GM12873 (cell line): Measurements from ENCODE around the gene SLC6A6.

ENCODE experiments used
- TF ChIP-seq, protein P1 (sequence below): IDR thresholded peaks from 2 replicates; pipeline ENCODE4 v1.5.1; 2012; ENCODE audit warnings: low read depth, mild to moderate bottlenecking, moderate library complexity, low read length, control low read depth; ENCODE audit not compliant: insufficient read depth; ENCODE audit errors: missing control alignments

Gene SLC6A6

GRCh38 chr3:14472471-14473351, 70.3 kb downstream of the SLC6A6 start:
- TF ChIP-seq, protein P1, sequence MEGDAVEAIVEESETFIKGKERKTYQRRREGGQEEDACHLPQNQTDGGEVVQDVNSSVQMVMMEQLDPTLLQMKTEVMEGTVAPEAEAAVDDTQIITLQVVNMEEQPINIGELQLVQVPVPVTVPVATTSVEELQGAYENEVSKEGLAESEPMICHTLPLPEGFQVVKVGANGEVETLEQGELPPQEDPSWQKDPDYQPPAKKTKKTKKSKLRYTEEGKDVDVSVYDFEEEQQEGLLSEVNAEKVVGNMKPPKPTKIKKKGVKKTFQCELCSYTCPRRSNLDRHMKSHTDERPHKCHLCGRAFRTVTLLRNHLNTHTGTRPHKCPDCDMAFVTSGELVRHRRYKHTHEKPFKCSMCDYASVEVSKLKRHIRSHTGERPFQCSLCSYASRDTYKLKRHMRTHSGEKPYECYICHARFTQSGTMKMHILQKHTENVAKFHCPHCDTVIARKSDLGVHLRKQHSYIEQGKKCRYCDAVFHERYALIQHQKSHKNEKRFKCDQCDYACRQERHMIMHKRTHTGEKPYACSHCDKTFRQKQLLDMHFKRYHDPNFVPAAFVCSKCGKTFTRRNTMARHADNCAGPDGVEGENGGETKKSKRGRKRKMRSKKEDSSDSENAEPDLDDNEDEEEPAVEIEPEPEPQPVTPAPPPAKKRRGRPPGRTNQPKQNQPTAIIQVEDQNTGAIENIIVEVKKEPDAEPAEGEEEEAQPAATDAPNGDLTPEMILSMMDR, result no peak

GRCh38 chr3:14473411-14473891, 71.0 kb downstream of the SLC6A6 start:
- TF ChIP-seq, protein P1, result no peak

DNA sequence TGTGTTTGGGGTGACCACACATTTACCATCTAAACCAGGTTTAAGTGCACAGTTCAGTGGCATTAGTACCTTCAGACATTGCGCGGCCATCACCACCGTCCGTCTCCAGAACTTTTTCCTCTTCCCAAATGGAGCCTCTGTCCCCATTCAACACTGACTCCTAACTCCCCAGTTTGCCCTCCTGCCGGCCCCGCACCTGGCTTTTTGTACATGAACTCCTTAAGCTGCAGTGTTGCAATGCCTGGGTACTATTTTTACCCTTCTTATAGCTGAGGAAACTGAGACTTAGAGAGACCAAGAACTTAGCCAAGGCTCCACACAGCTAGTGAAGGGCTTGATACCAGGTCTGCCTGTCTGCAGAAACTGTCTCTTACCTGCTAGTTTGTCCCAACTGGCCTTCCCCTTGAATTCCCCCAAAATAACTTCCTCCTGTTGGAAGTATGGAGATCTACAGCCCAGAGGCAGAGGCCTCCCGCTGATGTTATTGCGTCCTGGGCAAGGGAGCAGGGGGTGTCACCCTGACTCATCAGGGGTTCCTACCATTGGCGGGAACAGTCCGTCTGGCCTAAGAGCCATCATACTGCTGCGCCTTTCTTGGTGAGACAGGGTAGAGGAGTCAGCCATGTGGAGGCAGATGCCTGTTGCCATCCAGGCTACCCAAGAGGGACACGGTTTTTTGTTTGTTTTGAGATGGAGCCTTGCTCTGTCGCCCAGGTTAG, 72.1 kb downstream of the SLC6A6 start:
- TF ChIP-seq, protein P1, result no peak

DNA sequence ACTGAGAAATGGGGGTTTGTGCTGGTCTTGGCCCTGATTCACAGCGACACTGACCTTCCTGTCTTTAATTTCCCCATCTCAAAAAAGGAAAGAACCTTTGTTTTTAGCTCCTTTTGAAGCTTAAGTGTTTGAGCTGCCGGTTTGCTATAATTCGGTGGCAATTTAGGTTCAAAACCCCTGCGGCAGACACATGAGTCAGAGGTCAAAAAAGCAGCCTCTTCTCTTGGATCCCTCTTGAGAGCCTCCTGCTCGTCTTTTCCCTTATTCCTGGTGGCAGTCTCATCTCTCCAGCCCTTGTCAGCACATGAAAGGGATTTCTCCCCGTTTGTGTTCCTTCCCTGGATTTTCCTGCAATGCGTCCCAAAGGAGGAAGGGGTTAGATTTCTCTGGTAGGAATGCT, 73.2 kb downstream of the SLC6A6 start:
- TF ChIP-seq, protein P1, result no peak

DNA sequence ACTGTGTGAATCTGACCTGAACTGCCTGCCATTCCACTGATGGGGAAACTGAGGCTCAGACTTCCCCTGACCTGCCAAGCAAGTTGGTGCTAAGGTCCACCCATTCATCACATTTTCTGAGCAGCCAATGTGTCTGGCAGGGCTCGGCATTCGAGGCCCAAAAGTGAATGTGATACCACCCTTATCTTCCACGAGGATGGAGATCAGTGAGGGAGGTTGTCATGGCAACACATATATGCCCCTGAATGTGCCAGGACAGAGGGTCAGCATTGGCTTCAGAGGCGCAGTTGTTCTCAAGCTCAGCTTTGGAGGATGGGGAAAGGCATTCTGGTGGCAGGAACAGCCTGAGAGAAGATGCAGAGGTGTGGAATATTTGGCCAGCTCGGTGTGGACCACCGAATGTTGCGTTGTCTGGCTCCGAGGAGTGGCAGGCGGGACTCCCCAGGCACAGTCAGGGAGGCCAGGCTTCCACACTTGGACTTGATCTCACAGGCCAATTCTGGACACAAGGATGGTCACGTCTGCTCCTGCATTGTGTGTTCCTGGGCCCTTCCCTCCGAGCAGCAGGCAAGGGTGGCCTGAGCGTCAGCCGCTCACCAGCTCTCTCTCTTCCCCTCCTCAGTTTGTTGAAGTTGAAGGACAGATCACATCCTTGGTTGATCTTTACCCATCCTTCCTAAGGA, 74.3 kb downstream of the SLC6A6 start:
- TF ChIP-seq, protein P1, result no peak

DNA sequence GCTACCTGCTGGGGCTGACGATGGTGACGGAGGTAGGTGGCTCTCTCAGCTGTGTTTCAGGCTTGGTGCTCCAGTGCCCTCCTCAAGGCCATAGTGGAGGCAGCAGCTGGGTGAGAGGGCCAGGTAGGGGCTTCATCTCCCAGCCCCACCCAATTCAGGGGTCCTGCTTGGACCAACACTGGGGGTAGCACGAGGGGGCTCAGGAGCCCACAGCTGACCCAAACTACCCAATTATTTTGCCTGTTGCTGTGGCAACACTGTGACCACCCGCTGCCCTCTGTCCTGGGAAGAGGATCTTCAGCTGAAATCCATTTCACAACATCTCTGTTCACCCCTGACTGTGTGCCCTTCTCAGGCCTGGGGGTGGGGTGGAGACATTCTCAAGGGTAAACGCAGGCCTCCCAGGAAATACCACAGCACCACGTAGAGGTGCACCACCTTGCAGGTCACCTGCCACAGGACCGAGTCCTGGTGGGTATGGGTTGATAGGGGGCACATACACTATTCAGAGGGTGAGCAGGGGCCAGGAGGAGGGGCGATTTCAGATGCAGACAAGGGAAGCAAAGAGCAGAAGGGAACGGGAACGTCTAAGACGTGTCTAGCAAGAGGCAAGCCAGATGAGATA, 75.0 kb downstream of the SLC6A6 start:
- TF ChIP-seq, protein P1, result no peak

DNA sequence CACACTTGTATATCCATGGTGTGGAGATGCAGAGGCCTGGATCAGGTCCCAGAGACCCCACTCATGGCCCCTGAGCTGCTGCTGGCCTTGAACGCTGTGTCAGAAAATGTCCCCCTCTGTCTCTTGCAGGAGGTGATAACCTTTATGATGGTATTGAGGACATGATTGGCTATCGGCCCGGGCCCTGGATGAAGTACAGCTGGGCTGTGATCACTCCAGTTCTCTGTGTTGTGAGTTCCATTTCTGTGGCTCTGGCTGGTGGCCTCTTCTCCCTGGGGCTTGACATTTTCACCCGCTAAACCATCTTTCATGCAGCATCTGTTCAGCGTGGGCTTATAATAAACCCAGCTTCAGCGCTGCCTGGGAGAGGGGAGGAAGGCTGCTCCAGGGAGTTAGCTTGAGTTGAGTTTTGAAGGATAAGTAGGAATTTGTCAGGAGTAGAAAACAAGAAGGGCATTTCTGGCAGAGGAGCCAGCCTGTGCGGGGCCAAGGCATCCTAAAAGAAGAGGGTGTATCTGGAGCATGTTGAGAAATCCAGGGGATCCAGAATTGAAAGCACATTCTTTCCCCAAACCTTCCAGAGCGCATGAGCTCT, 76.6 kb downstream of the SLC6A6 start:
- TF ChIP-seq, protein P1, result no peak
